CD4-positive, alpha-beta T cell (primary cell): ENCODE results near the gene SEMA6C. TPM values are rescaled to one million over a fixed set of nuclear protein-coding genes. Genes with fewer than 3 reads are reported as not detected.

Experiments used
- ATAC-seq: fragments of 200-7000 bp; cut with Tn5 transposase; one replicate; pipeline ENCODE4 v1.10.0; 2022; ENCODE audit warnings: mild to moderate bottlenecking; ENCODE audit not compliant: poor library complexity
- CTCF ChIA-PET: fragments of 350-600 bp; sonication (Branson Sonifier 250); formaldehyde crosslinking; loops from one replicate; lab custom pipeline; 2021; ENCODE audit warnings: antibody characterized with exemption, inconsistent platforms; lab: Charles Lee
- POLR2A ChIA-PET: fragments of 350-600 bp; sonication (Branson Sonifier 250); formaldehyde crosslinking; loops from one replicate; lab custom pipeline; 2021; ENCODE audit warnings: antibody characterized with exemption, inconsistent platforms; lab: Charles Lee
- DNase-seq, 14 experiments: peaks; one replicate each; pipeline ENCODE4 v3.0.0-alpha.2; 2013 to 2020; ENCODE audit warnings: mixed read lengths in 2 of 14
- H3K27ac ChIP-seq, 2 donors: one replicate each; pipeline versions ENCODE4 v1.5.1 to v1.7.0; 2013; ENCODE audit warnings: low read length in 2 of 2, low read depth in 1 of 2, mild to moderate bottlenecking in 1 of 2
- H3K27me3 ChIP-seq, 2 experiments: 1 replicate in 1 of 2; 2 replicates in 1 of 2; pipeline versions ENCODE4 v1.6.1 to v1.7.0; 2013; ENCODE audit warnings: low read length in 2 of 2, control low read depth in 1 of 2, mild to moderate bottlenecking in 1 of 2, moderate library complexity in 1 of 2; ENCODE audit not compliant: insufficient read depth in 2 of 2, control insufficient read depth in 1 of 2
- H3K36me3 ChIP-seq: one replicate; pipeline ENCODE4 v1.6.1; 2013; ENCODE audit warnings: low read length, control low read depth; ENCODE audit not compliant: insufficient read depth
- H3K4me1 ChIP-seq: one replicate; pipeline ENCODE4 v1.6.1; 2013; ENCODE audit warnings: low read length, control low read depth; ENCODE audit not compliant: insufficient read depth
- H3K4me3 ChIP-seq: one replicate; pipeline ENCODE4 v1.5.1; 2013; ENCODE audit warnings: mild to moderate bottlenecking, low read length, moderate library complexity
- H3K9me3 ChIP-seq, 2 experiments: 1 replicate in 1 of 2; 2 replicates in 1 of 2; pipeline versions ENCODE4 v1.6.1 to v1.7.0; 2013; ENCODE audit warnings: low read length in 2 of 2, mild to moderate bottlenecking in 2 of 2, control low read depth in 1 of 2, moderate library complexity in 1 of 2; ENCODE audit not compliant: control insufficient read depth in 1 of 2, insufficient read depth in 1 of 2
- H3K27ac Mint-ChIP-seq: one replicate; pipeline ENCODE4 v1.8.0; 2020; ENCODE audit warnings: mixed read lengths
- H3K27me3 Mint-ChIP-seq: one replicate; pipeline ENCODE4 v1.8.0; 2021; ENCODE audit warnings: mixed read lengths
- H3K36me3 Mint-ChIP-seq: one replicate; pipeline ENCODE4 v1.8.0; 2021; ENCODE audit warnings: low read depth, mixed read lengths
- H3K4me1 Mint-ChIP-seq: one replicate; pipeline ENCODE4 v1.8.0; 2021; ENCODE audit warnings: low read depth, mixed read lengths
- H3K4me3 Mint-ChIP-seq: one replicate; pipeline ENCODE4 v1.8.0; 2020; ENCODE audit warnings: mild to moderate bottlenecking, mixed read lengths
- H3K9me3 Mint-ChIP-seq: one replicate; pipeline ENCODE4 v1.8.0; 2020; ENCODE audit warnings: mixed read lengths
- intact Hi-C, 2 experiments: fragments of 100-400 bp; cut with DNase I in 1 of 2; cut with micrococcal nuclease in 1 of 2; formaldehyde crosslinking; loops; one replicate each; pipeline versions ENCODE4 v1.15.1 to v1.9.0; 2023 to 2025; cut with DNase I, micrococcal nuclease
- total RNA-seq, 174 experiments: library from RNA in 2 of 174; stranded (reverse) in 2 of 174; gene quantifications; one replicate each; pipeline ENCODE4 v1.2.3 and lab custom pipeline; 2021 to 2026
- TF ChIP-seq, protein P1 (sequence below): fragments of 200-600 bp; IDR thresholded peaks from one replicate; pipeline ENCODE4 v1.8.0; 2022; ENCODE audit warnings: antibody characterized with exemption, mild to moderate bottlenecking

Gene SEMA6C
- total RNA-seq, 2 experiments from 2014 or later = 3.8 to 5.5 TPM

DNA sequence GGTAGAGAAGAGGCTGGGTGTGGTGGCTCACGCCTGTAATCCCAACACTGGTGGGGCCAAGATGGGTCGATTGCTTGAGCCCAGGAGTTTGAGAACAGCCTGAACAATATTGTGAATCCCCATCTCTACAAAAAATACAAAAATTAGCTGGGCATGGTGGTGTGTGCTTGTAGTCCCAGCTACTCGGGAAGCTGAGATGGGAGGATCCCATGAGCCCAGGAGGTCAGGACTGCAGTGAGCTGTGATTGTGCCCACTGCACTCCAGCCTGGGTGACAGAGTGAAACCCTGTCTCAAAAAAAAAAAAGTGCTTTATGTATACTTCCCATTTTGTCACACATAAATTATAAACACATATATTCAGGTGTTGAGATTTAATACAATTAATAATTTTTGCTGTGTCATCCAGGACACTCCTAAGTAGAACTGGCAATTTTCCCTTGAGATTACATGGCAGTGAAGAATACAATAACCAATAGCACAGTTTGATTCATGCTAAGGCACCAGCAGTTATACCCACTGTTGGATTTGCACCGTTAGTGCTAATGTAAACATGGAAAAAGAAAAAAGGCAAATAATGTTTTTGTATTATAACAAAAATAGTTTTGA, 60.4 kb downstream of the SEMA6C start:
- H3K27me3 Mint-ChIP-seq = no peaks in the 10 kb centered on the region
- H3K27me3 ChIP-seq = no peaks in the 10 kb centered on the region
- intact Hi-C loops = no loop called here
- ChIA-PET CTCF (interaction anchor here (1.9 kb wide), 1 partner anchor 61 kb away, joined by 6 read pairs; no protein-coding TSS in a partner anchor), POLR2A (interaction anchor here (0.9 kb wide), 1 partner anchor 14 kb away, joined by 4 read pairs; no protein-coding TSS in a partner anchor)
- no peaks in the 10 kb centered on the region for H3K9me3 ChIP-seq
- ATAC-seq = no peak
- peaks cover 15% of the 10 kb centered on the region for H3K36me3 Mint-ChIP-seq
- no peak overlapping the region for H3K27ac Mint-ChIP-seq
- H3K27ac ChIP-seq = no peak overlapping the region
- H3K4me3 ChIP-seq = no peak overlapping the region
- no peak overlapping the region for H3K4me3 Mint-ChIP-seq
- no peaks in the 10 kb centered on the region for H3K4me1 ChIP-seq
- TF ChIP-seq, protein P1, sequence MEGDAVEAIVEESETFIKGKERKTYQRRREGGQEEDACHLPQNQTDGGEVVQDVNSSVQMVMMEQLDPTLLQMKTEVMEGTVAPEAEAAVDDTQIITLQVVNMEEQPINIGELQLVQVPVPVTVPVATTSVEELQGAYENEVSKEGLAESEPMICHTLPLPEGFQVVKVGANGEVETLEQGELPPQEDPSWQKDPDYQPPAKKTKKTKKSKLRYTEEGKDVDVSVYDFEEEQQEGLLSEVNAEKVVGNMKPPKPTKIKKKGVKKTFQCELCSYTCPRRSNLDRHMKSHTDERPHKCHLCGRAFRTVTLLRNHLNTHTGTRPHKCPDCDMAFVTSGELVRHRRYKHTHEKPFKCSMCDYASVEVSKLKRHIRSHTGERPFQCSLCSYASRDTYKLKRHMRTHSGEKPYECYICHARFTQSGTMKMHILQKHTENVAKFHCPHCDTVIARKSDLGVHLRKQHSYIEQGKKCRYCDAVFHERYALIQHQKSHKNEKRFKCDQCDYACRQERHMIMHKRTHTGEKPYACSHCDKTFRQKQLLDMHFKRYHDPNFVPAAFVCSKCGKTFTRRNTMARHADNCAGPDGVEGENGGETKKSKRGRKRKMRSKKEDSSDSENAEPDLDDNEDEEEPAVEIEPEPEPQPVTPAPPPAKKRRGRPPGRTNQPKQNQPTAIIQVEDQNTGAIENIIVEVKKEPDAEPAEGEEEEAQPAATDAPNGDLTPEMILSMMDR = no peak
- no peaks in the 10 kb centered on the region for H3K36me3 ChIP-seq
- no peaks in the 10 kb centered on the region for H3K9me3 Mint-ChIP-seq
- no peaks in the 10 kb centered on the region for H3K4me1 Mint-ChIP-seq
- no peak for DNase-seq

Other genes starting within 250 kb of the SEMA6C start
- gene SETDB1, start 220.3 kb downstream of the SEMA6C start, total RNA-seq = 10 to 100 TPM; 39.4 to 40.4 TPM
- 10 to 100 TPM; 73.8 to 80.1 TPM for gene CERS2, start 171.8 kb downstream of the SEMA6C start, total RNA-seq
- not detected for gene ANXA9, start 164.3 kb downstream of the SEMA6C start, total RNA-seq
- gene MINDY1, start 139.7 kb downstream of the SEMA6C start, total RNA-seq = 1 to 10 TPM; 7.8 to 9.2 TPM
- gene PRUNE1, start 138.2 kb downstream of the SEMA6C start, total RNA-seq = 10 to 100 TPM; 10.9 to 12.1 TPM
- under 1 TPM; 0.30 to 0.42 TPM for gene BNIPL, start 110.0 kb downstream of the SEMA6C start, total RNA-seq
- gene C1orf56, start 98.9 kb downstream of the SEMA6C start, total RNA-seq = 1 to 10 TPM in 1 of 2 experiments, under 1 TPM in 1; 0.58 to 1.2 TPM
- 100 to 1,000 TPM; 401 to 404 TPM for gene CDC42SE1, start 87.0 kb downstream of the SEMA6C start, total RNA-seq
- 1 to 10 TPM; 2.8 to 2.9 TPM for gene MLLT11, start 86.2 kb downstream of the SEMA6C start, total RNA-seq
- 10 to 100 TPM; 23.7 to 25.5 TPM for gene GABPB2, start 75.9 kb downstream of the SEMA6C start, total RNA-seq
- gene TNFAIP8L2, start 10.0 kb upstream of the SEMA6C start, total RNA-seq = under 1 TPM; 0.70 to 0.74 TPM
- gene LYSMD1, start 19.3 kb upstream of the SEMA6C start, total RNA-seq = under 1 TPM; 0.55 to 0.67 TPM
- gene SCNM1, start 19.5 kb upstream of the SEMA6C start, total RNA-seq = 10 to 100 TPM; 35.2 to 35.7 TPM
- gene TMOD4, start 29.4 kb upstream of the SEMA6C start, total RNA-seq = 1 to 10 TPM in 1 of 2 experiments, not detected in 1; 1.6 TPM
- 10 to 100 TPM; 12.7 to 17.2 TPM for gene VPS72, start 43.6 kb upstream of the SEMA6C start, total RNA-seq
- gene PIP5K1A, start 51.9 kb upstream of the SEMA6C start, total RNA-seq = 10 to 100 TPM; 41.7 to 44.7 TPM
- 10 to 100 TPM; 57.2 TPM for gene PSMD4, start 108.1 kb upstream of the SEMA6C start, total RNA-seq
- gene ZNF687, start 135.7 kb upstream of the SEMA6C start, total RNA-seq = 10 to 100 TPM; 38.9 to 40.0 TPM
- 10 to 100 TPM; 50.2 to 51.0 TPM for gene PI4KB, start 180.8 kb upstream of the SEMA6C start, total RNA-seq
- 10 to 100 TPM; 62.0 to 65.7 TPM for gene RFX5, start 200.6 kb upstream of the SEMA6C start, total RNA-seq
- gene SELENBP1, start 226.1 kb upstream of the SEMA6C start, total RNA-seq = not detected